GM06990 (cell line): ENCODE measurements around the gene ZMYND12.

Source experiments
- DNase-seq: peaks from one replicate; pipeline ENCODE4 v3.0.0-alpha.2; 2011; ENCODE audit not compliant: insufficient read length; ENCODE audit errors: extremely low read depth
- H3K27me3 ChIP-seq: replicated peaks from 2 replicates; pipeline ENCODE4 v1.6.0; 2011; ENCODE audit warnings: low read length; ENCODE audit not compliant: control insufficient read depth, insufficient read depth
- H3K36me3 ChIP-seq: 2 replicates; pipeline ENCODE4 v1.5.1; 2011; ENCODE audit warnings: low read length; ENCODE audit not compliant: control insufficient read depth, insufficient read depth
- H3K4me3 ChIP-seq: replicated peaks from 2 replicates; pipeline ENCODE4 v1.5.1; 2011; ENCODE audit warnings: low read depth, mild to moderate bottlenecking, control low read depth, low read length
- CTCF ChIP-seq: IDR thresholded peaks from 2 replicates; pipeline ENCODE4 v1.5.1; 2011; ENCODE audit warnings: low read length, control low read depth, mild to moderate bottlenecking, inconsistent platforms; ENCODE audit not compliant: insufficient read depth, poor library complexity, severe bottlenecking

The ZMYND12 gene

GRCh38 chr1:42466030-42466429 lies 10.2 kb upstream of the ZMYND12 start:
- Histone ChIP-seq H3K27me3 (no peaks in the 10 kb centered on the region), H3K4me3 (no peak overlapping the region), H3K36me3 (peaks cover 2% of the 10 kb centered on the region; the same call in 1 of the 2 replicates)
- no peak for DNase-seq
- TF ChIP-seq CTCF: no peak

- H3K27me3 ChIP-seq: no peaks in the 10 kb centered on the region
- DNase-seq: no peak
- no peak overlapping the region; the same call in 1 of the 2 replicates for H3K4me3 ChIP-seq
- peaks cover 5% of the 10 kb centered on the region for H3K36me3 ChIP-seq
- no peak for TF ChIP-seq CTCF
These were observed 8.1 kb upstream of the ZMYND12 start for GRCh38 chr1:42463921-42464320.

GRCh38 chr1:42462828-42463763 lies 7.3 kb upstream of the ZMYND12 start, which contains the start of gene CCDC30:
Gene CCDC30, plus strand, starts transcription at chr1:42463286. Its CDS starts 17,266 bp downstream, at chr1:42480552.
- peak; percentile 92 for DNase-seq
- no peak for TF ChIP-seq CTCF
- Histone ChIP-seq H3K36me3 (peaks cover 5% of the 10 kb centered on the region), H3K27me3 (no peaks in the 10 kb centered on the region), H3K4me3 (peak within 1 kb of the TSS; percentile 70)

- no peak for DNase-seq
- TF ChIP-seq CTCF: no peak
- Histone ChIP-seq H3K27me3 (no peaks in the 10 kb centered on the region), H3K4me3 (no peak overlapping the region), H3K36me3 (peaks cover 5% of the 10 kb centered on the region)
These were observed 5.4 kb upstream of the ZMYND12 start for GRCh38 chr1:42461196-42461595.

GRCh38 chr1:42456754-42457089 lies 900 bp upstream of the ZMYND12 start:
- peak overlapping the region; percentile 89 for H3K4me3 ChIP-seq
- no peak for DNase-seq
- peaks cover 5% of the 10 kb centered on the region for H3K36me3 ChIP-seq
- no peak for TF ChIP-seq CTCF
- no peaks in the 10 kb centered on the region for H3K27me3 ChIP-seq

- Histone ChIP-seq H3K27me3 (no peaks in the 10 kb centered on the region), H3K36me3 (no peaks in the 10 kb centered on the region; the same call in none of the 2 replicates), H3K4me3 (no peak overlapping the region)
- TF ChIP-seq CTCF: no peak
- DNase-seq: no peak
These were observed 1.4 kb downstream of the ZMYND12 start for GRCh38 chr1:42454403-42454802.
